BE2C (cell line): ENCODE data around the gene FOXJ3.

Experiments
- DNase-seq: peaks from one replicate; pipeline ENCODE4 v3.0.0-alpha.2; 2020
- H3K27me3 ChIP-seq: fragments of 250-450 bp; sonication (Bioruptor Pico); 2 replicates; pipeline ENCODE4 v1.5.1; 2020; ENCODE audit warnings: mild to moderate bottlenecking
- H3K36me3 ChIP-seq: fragments of 250-450 bp; sonication (Bioruptor Pico); 2 replicates; pipeline ENCODE4 v1.5.1; 2020; ENCODE audit warnings: mild to moderate bottlenecking
- H3K4me1 ChIP-seq: fragments of 250-450 bp; sonication (Bioruptor Pico); 2 replicates; pipeline ENCODE4 v1.5.1; 2020
- H3K4me3 ChIP-seq: 2 replicates; pipeline ENCODE4 v1.5.1; 2011; ENCODE audit warnings: low read depth, low read length
- H3K9me3 ChIP-seq: fragments of 250-450 bp; sonication (Bioruptor Pico); 2 replicates; pipeline ENCODE4 v1.5.1; 2020
- CTCF ChIP-seq: IDR thresholded peaks from 2 replicates; pipeline ENCODE4 v1.5.1; 2012; ENCODE audit warnings: mild to moderate bottlenecking, low read depth, low read length

Gene FOXJ3

GRCh38 chr1:42295816-42296215 lies 39.2 kb downstream of the FOXJ3 start:
- no peak for DNase-seq
- Histone ChIP-seq H3K36me3 (no peaks in the 10 kb centered on the region; the same call in 1 of the 2 replicates), H3K9me3 (no peaks in the 10 kb centered on the region), H3K4me3 (no peak overlapping the region), H3K4me1 (no peaks in the 10 kb centered on the region), H3K27me3 (no peaks in the 10 kb centered on the region)
- no peak for TF ChIP-seq CTCF

- Histone ChIP-seq H3K36me3 (no peaks in the 10 kb centered on the region), H3K9me3 (no peaks in the 10 kb centered on the region)
- no peak for DNase-seq
Observed at GRCh38 chr1:42290130-42290529, 44.9 kb downstream of the FOXJ3 start.

DNA sequence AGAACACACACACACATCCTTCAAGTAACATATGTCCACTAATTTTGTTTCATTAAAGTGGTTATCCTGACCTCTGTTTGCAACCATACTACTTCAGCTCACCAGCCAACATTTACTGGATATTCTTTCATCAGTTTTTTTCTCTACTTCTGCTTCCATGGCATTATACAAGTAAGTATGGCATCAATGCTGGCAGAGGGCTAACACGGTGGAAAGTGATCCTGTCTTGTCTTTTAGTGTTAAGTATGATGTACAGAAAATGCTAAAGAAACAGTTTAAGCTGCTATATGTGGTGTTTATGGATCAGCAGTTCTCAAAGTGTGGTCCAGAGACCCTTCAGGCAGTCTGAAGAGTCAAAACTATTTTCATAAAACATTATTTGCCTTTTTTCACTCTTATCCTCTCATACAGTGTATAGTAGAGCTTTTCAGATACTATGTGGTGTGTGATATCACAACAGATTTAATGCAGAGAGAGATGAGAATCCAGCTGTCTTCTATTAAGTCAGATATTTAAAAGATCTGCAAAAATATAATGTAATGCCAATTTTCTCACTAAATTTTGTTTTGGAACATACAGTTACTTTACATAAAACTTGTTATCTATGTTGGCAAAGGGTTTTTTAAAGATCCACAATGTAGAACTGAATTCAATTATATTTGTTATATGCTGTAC lies 46.6 kb downstream of the FOXJ3 start:
- DNase-seq: no peak
- no peak overlapping the region for H3K4me3 ChIP-seq
- no peaks in the 10 kb centered on the region for H3K27me3 ChIP-seq
- no peak for TF ChIP-seq CTCF
- no peaks in the 10 kb centered on the region for H3K4me1 ChIP-seq
- H3K9me3 ChIP-seq: no peaks in the 10 kb centered on the region
- no peaks in the 10 kb centered on the region for H3K36me3 ChIP-seq

More at GRCh38 chr1:42290130-42290529, 44.9 kb downstream of the FOXJ3 start:
- TF ChIP-seq CTCF: no peak
- Histone ChIP-seq H3K27me3 (no peaks in the 10 kb centered on the region), H3K4me3 (no peak overlapping the region), H3K4me1 (no peaks in the 10 kb centered on the region)

GRCh38 chr1:42282867-42283583 lies 52.0 kb downstream of the FOXJ3 start:
- no peak for DNase-seq
- Histone ChIP-seq H3K27me3 (no peaks in the 10 kb centered on the region), H3K4me1 (no peaks in the 10 kb centered on the region), H3K9me3 (no peaks in the 10 kb centered on the region), H3K36me3 (no peaks in the 10 kb centered on the region), H3K4me3 (no peak overlapping the region)
- TF ChIP-seq CTCF: no peak

DNA sequence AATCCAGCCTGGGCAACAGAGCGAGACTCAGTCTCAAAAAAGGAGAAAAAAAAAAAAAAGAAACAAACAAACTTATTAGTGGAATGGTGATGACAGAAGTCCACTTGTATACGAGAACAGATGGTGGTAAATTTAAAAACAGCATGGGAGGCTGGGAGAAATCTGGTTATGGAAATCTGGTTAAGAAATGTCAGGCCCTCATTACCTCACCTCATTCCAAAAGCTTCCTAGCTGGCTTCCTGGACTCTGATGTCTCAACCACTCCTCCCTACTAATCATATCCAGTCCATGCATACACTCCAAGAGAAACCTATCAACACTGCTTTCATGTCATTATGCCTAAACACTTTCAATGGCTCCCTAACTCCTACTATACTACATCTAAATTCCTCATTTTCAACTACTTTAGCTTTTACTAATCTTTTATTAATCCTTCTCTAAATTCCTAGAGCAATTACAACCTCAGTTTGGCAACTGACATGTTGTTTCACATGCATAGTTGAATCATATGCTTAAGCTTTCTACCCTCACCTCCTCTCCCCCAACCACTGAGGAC lies 52.9 kb downstream of the FOXJ3 start:
- Histone ChIP-seq H3K36me3 (no peaks in the 10 kb centered on the region), H3K4me1 (no peaks in the 10 kb centered on the region), H3K4me3 (no peak overlapping the region), H3K9me3 (no peaks in the 10 kb centered on the region), H3K27me3 (no peaks in the 10 kb centered on the region)
- TF ChIP-seq CTCF: no peak
- no peak for DNase-seq

DNA sequence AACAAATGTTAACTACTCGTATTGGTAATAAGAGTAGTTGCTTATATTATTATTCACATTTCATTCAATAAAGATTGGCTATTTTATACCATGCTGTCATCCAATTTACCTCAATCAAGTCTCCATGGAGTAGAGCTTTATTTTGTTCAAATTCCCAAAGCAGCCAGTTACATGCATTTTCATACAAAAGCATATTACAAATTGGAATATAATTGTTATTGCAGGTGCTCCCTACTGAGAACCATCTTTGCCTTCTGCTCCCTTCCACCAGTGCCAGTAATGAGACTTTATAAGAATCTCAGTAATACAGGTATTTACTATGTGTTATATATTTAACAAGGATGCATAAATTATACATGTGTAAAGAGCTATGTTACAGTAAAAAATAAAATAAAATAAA lies 54.2 kb downstream of the FOXJ3 start:
- TF ChIP-seq CTCF: no peak
- DNase-seq: no peak
- H3K4me1 ChIP-seq: no peaks in the 10 kb centered on the region
- no peaks in the 10 kb centered on the region for H3K9me3 ChIP-seq
- H3K4me3 ChIP-seq: no peak overlapping the region
- H3K27me3 ChIP-seq: no peaks in the 10 kb centered on the region
- H3K36me3 ChIP-seq: no peaks in the 10 kb centered on the region
